Activated CD4-positive, alpha-beta T cell treated with anti-CD3 and anti-CD28 coated beads for 4 hours (primary cell): ENCODE measurements around the gene PDGFA.

Source experiments
- DNase-seq, 2 donors: peaks; one replicate each; pipeline ENCODE4 v3.0.0-alpha.2; 2020

PDGFA gene

DNA sequence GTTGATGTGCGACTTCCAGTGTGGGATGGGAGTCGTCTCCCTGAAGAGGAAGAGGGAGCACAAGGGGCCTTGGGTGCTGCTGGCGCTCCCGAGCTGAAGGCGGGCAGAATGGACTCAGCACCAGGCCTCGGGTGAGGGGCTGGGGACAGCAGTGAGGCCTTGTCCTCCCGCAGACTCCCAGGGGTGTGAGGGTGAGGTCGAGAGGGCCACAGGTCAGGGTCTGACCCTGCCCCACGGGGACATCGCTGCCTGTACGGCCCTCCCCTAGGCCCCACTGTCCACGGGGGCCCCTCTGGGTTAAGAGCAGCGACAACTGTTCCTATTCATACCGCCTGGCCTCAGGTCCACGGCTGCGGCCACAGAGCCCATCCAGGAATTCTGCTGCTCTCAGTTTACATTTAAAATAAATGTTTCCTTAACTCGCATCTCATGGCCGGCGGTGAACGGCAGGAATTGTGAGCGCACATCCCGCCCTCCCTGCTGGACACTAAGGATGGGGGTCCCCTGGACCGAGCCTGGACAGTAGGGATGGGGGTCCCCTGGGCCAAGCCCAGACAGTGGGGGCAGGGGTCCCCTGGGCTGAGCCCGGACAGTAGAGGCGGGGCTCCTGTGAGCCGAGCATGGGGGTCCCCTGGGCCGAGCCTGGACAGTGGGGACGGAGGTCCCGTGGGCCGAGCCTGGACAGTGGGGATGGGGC lies 61.7 kb downstream of the PDGFA start:
- DNase-seq = no peak

DNA sequence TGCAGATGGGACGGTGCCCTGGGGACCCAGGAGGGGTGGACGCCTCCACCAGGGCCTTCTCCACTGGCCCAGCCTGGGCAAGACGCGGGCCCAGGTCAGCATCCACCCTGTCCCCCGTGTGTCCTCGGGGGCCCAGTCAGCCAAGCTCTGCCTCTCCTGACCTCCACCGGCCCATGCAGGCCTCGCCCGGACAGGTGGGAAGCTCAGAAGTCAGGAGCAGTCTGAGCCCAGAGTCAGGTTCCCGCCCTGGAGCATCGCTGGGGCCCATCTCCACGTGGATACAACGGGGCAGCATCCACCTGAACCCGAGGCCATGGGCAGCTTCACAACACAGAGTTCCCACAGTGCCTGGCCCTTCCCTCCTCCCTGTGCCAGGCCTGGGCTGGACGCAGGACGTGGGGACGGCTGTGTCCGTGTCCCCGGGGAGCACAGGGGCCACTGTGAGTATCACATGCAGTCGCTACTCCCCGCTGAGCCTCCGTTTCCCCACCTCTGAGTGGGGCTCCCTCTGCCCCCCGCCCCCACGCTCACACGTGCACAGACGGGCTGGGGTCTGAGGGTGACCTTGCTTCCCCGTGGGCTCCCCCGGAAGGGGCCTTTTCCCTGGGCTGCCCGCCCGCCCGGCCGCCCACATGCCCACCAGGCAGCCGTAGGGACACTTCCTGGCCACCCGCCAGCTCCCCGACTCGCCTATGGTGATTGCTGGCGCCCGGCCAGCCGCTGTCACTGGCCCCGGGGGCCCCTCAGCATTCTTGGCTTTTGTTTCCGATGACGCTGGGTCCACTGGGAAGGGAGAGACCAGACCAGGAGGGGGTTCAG lies 64.3 kb downstream of the PDGFA start:
- no peak for DNase-seq

DNA sequence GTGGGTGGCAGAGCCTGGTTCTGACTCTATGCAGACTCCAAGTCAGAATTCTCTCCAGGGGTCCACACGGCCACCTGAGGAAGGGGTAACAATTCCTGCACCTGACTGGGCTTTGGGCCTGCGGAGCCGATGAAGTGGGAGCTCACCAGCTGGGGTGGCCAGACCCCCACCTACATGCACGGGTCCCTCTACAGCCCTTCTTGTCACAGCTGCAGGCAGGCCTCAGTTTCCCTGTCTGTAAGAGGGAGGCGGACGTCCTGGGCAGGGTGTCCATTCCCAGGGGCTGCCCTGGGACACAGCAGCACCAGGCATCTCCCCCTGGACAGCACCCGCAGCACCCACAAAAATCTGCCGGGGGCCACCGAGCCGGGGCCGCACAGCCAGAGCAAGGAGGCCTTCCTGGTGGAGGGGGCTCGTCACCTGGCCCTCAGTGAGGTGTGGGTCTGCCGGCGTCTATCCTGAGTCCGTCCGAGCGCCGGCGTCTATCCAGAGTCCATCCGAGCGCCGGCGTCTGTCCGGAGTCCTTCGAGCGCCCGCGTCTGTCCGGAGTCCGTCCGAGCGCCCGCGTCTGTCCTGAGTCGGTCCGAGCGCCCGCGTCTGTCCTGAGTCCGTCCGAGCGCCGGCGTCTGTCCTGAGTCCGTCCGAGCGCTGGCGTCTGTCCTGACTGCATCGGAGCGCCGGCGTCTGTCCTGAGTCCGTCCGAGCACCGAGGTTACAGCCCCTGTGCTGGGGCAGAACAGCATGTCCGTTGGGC lies 65.1 kb downstream of the PDGFA start:
- DNase-seq = no peak

DNA sequence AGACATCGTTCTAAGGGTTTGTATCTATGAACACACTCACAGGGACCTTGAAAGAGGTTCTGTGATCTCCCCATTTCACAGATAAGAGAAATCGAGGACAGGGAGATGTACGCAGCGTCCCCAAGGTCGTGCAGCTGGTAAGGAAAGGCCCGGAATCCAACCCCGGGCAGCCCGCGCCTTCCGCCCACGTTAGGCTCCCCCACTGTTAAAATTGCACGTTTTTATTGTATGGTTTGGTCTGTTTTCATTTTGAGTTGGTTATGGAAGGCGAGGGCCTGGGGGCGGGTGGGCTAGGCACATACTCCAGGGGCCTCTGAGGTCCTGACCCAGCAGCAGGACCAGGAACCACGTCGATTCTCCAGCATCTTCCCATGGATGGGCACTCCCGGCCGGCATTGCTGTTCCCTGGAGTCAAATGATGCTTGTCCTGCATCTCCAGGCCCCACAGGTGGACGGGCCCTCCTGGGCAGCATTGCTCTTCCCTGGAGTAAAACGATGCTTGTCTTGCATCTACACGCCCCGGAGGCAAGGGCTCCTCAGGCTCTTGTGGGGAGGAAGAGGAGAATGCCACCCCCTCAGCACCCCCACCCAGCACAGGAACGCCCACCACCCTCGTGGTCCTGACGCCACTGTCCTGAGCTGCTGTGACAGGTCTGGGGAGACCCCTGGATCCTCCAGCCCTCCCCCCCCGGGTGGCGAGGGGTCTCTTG lies 65.9 kb downstream of the PDGFA start:
- no peak for DNase-seq

DNA sequence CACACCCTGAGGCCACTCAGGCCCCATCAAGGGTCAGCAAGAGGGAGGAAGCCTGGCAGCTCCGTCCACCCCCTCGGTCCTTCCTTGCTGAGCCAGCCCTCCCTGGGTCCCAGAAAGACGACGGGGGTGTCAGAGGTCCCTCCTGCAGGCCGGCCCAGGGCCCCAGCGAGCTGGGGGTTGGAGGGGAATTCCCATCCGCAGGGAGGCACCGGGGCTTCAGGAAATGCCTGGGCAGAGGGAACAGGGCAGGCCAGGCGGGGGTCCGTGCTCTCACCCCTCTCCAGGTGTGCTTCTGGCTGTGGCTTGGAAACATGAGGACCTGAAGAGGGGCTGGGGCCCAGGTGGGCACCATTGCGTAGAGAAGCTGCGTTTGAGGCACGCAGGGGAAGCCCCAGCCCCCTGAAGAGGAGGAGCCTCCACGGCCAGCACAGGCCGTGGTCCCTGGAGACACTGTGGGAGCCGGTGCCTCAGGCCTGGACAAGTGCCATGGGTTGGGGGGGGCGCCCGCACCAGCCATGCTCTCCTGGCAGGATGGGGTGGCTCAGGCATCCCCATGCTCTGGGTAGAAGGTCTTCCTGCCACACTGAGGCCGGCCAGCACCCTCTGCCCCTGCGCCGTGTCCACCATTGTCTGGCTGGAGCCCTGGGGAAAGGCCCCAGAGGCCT lies 66.7 kb downstream of the PDGFA start:
- no peak for DNase-seq

DNA sequence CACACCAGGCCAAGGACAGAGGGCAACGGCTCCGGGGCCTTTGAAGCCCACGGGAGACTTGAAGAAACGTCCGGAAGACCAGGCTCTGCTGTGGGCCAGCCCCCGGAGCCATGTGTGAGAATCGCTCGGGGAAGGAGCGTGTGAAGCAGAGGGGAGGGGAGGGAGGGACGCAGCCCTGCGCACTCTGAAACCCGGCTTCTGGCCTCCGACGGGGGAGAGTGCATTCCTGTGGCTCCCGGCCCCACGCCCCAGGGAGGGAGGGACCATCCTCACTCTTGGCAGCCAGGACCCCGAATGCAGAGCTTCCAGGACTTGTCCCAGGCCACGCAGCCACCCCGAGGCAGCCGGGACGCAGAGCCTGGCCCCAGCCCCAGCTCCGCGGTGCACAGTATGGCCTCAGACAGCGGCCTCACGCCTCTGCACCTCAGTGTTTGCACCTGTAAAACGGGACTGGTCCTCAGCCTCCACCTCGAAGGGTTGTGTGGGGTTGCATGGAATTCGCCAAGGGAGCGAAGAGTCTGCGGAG lies 67.4 kb downstream of the PDGFA start:
- DNase-seq = no peak

DNA sequence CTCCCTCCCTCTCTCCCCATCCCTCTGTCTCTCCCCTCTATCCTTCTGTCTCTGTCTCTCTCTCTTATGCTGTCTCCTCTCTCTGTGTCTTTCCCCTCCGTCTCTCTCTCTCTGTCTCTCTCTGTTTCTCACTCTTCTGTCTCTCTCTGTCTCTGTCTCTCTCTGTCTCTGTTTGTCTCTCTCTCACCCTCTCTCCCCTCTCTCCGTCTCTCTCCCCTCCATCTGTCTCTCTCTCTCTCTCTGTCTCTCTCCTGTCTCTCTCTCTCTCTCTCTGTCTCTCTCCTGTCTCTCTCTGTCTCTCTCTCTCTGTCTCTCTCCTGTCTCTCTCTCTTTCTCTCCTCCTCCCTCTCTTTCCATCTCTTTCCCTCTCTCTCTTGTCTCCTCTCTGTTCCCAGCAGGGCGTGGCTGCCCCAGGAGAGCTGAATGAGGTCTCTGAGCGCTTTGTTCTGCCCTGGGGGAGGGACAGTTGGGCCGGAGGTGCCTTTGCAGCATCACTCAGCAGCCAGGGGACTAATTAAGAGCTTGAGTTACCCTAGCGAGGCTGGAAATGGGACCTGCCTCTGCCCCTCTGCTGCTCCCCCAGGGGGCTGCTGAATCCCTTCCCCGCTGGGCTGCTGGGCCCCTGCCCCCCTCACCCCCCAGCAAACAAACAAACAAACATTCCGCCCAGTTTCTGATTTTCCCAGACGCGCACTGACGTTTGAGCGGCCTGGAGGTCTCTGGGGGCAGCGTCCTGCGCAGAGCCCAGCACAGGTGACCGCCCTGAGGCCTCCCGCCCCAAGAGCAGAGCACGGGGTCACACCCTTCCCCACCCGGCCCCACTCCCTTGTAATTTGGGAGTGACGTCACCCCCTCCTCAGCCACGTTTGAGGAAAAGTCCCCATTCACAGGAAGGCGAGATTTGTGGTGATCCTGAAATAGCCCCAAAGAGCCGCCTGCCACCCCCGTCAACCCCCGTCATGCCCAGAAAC lies 68.1 kb downstream of the PDGFA start:
- DNase-seq = no peak

DNA sequence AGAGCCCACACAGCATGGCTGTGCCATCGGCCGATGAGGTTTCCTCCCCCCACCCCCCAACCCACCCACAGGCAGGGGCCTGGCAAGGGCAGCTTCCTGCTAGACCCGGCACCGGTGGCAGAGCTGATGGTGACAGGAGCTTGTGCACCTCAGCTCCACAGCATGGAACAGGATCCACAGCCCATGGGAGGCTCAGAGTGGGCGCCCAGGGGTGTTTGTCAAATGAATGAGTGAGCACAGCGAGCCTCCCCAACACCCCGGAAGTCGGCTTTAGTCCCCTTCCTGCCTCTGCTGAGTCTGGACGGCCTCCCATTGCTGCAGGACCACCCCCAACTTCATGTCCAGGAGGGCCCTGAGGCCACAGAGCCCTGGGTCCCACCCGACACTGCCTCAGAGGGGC lies 68.9 kb downstream of the PDGFA start:
- DNase-seq = no peak

DNA sequence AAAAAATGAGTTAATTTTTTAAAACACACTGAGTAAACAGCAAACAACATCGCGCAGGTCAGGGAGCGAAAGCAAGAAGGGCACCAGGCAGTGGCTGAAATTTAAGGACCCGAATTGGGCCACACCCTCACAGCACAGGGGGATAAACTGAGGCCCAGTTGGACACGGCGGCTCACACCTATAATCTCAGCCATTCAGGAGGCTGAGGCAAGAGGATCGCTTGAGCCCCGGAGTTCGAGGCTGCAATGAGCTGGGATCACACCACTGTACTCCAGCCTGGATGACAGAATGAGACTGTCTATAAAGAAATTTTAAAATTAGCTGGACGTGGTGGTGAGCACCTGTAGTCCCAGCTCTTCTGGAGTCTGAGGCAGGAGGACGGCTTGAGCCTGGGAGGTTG lies 69.6 kb downstream of the PDGFA start:
- DNase-seq = no peak

DNA sequence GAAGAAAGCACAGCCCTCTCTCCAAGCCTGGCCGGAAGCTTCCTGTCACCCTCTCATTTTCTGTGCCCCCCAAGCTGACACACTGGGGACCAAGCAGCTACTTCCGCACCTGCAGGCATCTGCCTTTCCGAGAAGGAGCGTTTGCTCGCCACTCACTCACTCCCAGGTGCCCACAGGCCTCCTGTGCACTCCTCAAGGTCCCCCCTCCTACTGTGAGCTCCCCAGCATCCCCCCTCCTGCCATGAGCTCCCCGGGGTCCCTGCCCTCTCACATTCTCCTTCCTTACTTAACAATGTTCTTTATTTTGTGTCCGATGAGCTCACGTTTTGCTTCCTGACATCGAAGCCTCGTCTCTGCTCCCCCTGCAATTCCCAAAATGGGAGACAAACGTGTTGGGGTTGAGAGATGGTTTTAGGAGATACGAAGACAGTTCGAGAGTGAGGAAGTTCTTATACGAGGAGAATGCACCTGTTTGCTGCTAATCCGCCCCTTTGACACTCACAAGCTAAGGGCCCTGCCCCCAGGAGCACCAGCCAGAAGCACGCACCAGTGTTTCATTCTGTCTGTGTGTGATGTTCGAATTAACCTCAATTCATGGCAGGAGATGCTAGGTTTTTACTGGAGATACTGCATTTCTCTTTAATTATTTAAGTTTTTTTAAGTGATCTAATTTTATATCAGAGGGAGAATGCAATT lies 70.2 kb downstream of the PDGFA start:
- no peak for DNase-seq

DNA sequence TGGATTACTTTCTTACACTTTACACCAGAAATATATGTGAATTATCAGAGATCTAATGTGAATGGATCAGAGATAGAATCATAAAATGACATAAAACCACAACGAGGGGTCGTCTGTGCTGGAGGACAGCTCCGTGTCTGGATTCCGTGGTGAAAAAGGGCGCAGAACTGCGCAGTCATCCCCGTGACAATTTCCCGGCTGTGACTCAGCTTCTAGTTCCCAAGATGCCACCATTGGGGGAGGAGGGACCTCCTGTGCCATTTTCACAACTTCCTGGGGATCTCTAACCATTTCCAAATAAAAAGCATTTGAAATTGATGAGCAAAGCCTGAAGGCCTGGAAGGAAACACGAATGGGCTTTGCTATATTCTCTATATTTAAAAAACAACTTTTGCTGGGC lies 72.1 kb downstream of the PDGFA start:
- no peak for DNase-seq
